Measurements from ENCODE around the gene PPP1R11. TPM values are rescaled to one million over a fixed set of nuclear protein-coding genes. Genes with fewer than 3 reads are reported as not detected.
"Not testable (repeated sequence)": the region's sequence is repeated elsewhere in the genome, so short reads cannot be mapped to it uniquely, and the experiment has no call there.

The PPP1R11 gene, protein sequence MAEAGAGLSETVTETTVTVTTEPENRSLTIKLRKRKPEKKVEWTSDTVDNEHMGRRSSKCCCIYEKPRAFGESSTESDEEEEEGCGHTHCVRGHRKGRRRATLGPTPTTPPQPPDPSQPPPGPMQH
- total RNA-seq (13.5 TPM), polyA plus RNA-seq (78.7 TPM)

DNA sequence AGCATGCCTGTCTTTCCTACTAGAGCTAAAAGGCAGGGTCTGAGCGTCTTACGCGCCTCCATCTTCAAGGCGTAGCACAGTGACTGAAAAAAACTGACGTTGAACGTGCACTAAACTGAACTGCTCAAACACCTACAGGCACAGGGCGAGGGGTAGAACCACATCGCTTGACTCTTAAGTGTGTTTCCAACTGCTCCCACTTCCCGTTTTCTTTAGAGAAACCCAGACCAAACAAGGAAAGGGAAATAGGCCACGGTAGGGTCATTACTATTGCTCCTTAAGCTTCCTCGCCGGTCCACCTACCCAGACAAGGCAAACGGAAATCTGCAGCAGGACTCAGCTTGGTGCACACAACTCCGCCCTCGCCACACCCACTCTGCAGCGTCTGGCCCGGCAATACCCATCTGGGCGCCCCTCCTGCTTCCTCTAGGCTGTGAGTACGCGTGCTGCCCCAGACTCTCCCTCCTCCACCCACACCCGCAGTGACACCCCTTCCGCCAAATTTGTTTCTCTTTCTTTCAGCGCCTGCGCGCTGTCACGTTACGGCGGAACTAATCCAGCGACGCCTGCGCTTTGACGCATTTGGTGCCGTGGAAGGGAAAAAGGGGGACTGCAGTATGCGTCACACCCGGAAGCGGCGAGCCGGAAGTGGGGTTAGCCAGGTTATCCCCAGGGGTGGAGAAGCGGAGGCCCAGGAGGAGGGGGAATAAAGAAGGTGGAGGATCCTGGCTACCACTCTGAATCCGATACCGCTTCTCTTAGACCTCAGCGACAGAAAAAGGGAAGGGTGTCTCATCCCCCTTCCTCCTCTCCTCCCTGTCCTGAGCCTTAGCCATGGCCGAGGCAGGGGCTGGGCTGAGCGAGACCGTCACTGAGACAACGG, at the start of gene PPP1R11:
PPP1R11 (plus strand) TSS at position 622 of the 883 bp plus-strand sequence; CDS start at position 835, 213 bp downstream.
- Histone ChIP-seq H3K4me1 (ENCODE audit: insufficient read depth) (no peaks in the 10 kb centered on the region), H3K36me3 (ENCODE audit: insufficient read depth) (no peaks in the 10 kb centered on the region), H3K4me3 (ENCODE audit: low read depth, low read length) (peak within 1 kb of the TSS; percentile 50), H3K27ac (ENCODE audit: low read depth) (peak within 1 kb of the TSS; percentile 87)
- under 1% methylated on average over 46 of the region's 46 CpGs for WGBS
- DNase-seq (ENCODE audit: extremely low spot score), result peak; percentile 98

DNA sequence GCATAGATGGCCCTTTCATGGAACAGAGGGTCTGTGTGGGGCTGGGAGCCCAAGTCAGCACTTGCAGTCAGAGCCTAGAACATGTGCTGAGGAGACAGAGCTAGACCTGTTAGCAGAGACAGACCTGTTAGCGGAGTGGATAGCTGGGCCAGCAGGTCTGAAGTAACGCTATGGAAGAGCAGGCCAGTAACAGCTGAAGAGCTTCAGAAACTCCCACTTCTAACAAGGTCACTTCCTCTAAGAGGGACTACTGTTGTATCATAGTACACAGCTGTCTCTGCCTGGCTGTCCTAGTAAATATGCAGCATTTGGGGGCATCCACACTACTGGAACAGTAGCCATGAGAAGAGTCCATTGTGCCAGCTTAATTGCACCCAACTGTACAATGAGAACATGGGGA, 47.2 kb upstream of the PPP1R11 start:
- no peak for DNase-seq (ENCODE audit: extremely low spot score)
- Histone ChIP-seq H3K36me3 (ENCODE audit: insufficient read depth) (no peaks in the 10 kb centered on the region), H3K4me3 (ENCODE audit: low read depth, low read length) (no peak overlapping the region), H3K4me1 (ENCODE audit: insufficient read depth) (no peaks in the 10 kb centered on the region), H3K27ac (ENCODE audit: low read depth) (no peak overlapping the region)
- WGBS, result 90% methylated on average over 2 of the region's 2 CpGs

DNA sequence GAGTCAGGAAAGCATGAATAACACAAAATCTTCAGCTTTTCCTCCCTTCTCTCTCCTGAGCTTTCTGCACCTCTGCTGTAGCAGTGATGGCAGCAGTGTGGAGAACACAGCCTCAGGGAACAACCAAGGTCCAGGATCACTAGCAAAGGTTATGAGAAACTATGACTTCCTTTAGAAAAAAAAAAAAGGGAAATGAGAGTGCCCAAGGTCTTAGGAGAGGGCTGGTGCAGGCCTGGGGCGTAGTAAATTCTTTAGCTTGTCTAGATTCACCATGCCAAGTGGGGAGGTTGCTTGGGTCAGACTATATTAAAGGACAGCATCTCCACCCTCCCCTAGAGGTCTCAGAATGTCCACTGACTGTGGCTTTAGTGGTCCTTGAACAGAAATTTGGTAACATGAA, 46.4 kb upstream of the PPP1R11 start:
- 93% methylated on average over 1 of the region's 1 CpG for WGBS
- Histone ChIP-seq H3K4me3 (ENCODE audit: low read depth, low read length) (no peak overlapping the region), H3K36me3 (ENCODE audit: insufficient read depth) (no peaks in the 10 kb centered on the region), H3K4me1 (ENCODE audit: insufficient read depth) (no peaks in the 10 kb centered on the region), H3K27ac (ENCODE audit: low read depth) (no peak overlapping the region)
- DNase-seq (ENCODE audit: extremely low spot score), result no peak

DNA sequence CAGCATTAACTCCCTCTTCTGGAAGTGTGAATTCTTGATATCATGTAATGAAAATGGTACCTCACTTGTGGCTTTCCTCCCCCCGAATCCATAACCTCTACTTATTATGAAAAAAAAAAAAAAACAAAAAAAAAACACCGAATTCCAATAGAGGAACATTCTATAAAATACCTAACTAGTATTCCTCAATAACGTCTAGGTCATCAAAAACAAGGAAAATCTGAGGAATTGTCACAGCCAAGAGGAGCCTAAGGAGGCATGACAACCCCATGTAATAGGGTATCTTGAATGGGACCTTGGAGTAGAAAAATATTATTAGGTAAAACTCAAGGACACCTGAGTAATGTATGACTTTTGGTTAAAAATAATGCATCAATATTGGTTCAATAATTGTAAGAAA, 44.8 kb upstream of the PPP1R11 start:
- no peaks in the 10 kb centered on the region for H3K36me3 ChIP-seq (ENCODE audit: insufficient read depth)
- DNase-seq (ENCODE audit: extremely low spot score), result no peak
- 93% methylated on average over 3 of the region's 3 CpGs for WGBS

DNA sequence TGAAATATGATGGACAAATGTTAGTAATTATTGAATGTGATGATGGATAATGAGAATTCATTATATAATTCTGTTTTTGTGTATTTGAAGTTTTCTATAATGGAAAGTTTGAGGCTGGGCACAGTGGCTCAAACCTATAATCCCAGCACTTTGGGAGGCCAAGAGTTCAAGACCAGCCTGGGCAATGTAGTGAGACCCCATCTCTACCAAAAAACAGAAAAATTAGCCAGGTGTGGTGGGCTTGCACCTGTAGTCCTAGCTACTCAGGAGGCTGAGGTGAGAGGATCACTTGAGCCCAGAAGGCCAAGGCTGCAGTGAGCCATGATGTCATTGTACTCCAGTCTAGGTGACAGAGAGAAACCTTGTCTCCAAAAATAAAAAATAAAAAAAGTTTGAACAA, 44.3 kb upstream of the PPP1R11 start:
- not testable (repeated sequence) for H3K4me1 ChIP-seq (ENCODE audit: insufficient read depth); H3K4me3 ChIP-seq (ENCODE audit: low read depth, low read length); H3K36me3 ChIP-seq (ENCODE audit: insufficient read depth); DNase-seq (ENCODE audit: extremely low spot score); H3K27ac ChIP-seq (ENCODE audit: low read depth)

More for the DNA sequence above, 44.8 kb upstream of the PPP1R11 start:
- no peak overlapping the region for H3K27ac ChIP-seq (ENCODE audit: low read depth)
- no peaks in the 10 kb centered on the region for H3K4me1 ChIP-seq (ENCODE audit: insufficient read depth)
- no peak overlapping the region for H3K4me3 ChIP-seq (ENCODE audit: low read depth, low read length)

DNA sequence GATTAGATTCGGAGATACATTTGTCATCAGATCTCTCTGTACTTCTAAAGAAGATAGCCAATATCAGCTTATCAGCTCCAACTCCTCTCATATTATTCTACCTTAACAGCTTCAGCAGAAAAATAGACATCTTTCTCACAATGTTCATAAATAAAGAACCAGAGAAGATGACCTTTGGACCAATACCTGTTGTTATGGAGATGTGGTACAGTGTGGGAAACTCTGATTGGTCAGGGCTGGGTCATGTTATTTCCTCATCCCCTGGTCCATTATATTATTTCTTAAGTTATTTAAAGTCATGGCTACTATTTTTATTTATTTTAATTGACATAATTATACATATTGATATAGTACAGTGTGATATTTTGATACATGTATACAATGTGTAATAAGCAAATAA, 41.8 kb upstream of the PPP1R11 start:
- no peaks in the 10 kb centered on the region for H3K4me1 ChIP-seq (ENCODE audit: insufficient read depth)
- H3K36me3 ChIP-seq (ENCODE audit: insufficient read depth), result no peaks in the 10 kb centered on the region
- no peak for DNase-seq (ENCODE audit: extremely low spot score)
- no peak overlapping the region for H3K4me3 ChIP-seq (ENCODE audit: low read depth, low read length)
- H3K27ac ChIP-seq (ENCODE audit: low read depth), result no peak overlapping the region
- 97% methylated on average over 1 of the region's 1 CpG for WGBS

DNA sequence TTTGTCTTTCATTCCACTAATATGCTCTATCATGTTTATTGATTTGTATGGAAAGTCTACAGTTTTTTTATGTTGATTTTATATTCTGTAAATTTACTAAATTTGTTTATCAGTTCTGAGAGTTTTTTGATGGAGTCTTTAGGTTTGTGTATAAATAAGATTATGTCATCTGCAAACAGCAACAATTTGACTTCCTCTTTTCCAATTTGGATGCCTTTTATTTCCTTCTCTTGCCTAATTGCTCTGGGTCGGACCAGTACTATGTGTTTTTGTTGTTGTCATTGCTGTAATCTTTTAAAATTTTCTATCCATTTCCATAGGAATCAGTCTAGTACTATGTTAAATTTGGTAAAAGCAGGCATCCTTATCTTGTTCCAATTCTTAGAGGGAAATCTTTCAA, 37.4 kb upstream of the PPP1R11 start:
- Histone ChIP-seq H3K4me1 (ENCODE audit: insufficient read depth) (no peaks in the 10 kb centered on the region), H3K27ac (ENCODE audit: low read depth) (no peak overlapping the region), H3K4me3 (ENCODE audit: low read depth, low read length) (no peak overlapping the region), H3K36me3 (ENCODE audit: insufficient read depth) (no peaks in the 10 kb centered on the region)
- 98% methylated on average over 1 of the region's 1 CpG for WGBS
- DNase-seq (ENCODE audit: extremely low spot score), result no peak

DNA sequence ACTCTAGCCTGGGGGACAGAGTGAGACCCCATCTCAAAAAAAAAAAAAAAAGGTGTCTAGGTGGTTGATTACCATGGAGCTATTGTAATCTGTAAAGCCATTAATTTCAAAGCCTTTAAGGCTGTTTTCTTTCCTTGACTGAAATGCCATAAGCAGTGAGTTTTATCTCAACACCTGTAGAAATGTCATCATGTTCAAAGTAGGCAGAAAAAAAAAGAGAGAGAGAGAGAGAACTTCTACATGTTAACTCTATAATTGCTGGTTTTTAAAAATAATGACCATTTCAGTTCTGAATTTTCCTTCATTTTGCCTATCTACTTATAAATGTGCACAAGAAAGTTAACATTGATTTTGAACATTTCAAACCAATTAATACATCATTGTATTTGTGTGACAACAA, 35.6 kb upstream of the PPP1R11 start:
- Histone ChIP-seq H3K4me3 (ENCODE audit: low read depth, low read length) (no peak overlapping the region), H3K36me3 (ENCODE audit: insufficient read depth) (no peaks in the 10 kb centered on the region), H3K27ac (ENCODE audit: low read depth) (no peak overlapping the region), H3K4me1 (ENCODE audit: insufficient read depth) (no peaks in the 10 kb centered on the region)
- no peak for DNase-seq (ENCODE audit: extremely low spot score)

DNA sequence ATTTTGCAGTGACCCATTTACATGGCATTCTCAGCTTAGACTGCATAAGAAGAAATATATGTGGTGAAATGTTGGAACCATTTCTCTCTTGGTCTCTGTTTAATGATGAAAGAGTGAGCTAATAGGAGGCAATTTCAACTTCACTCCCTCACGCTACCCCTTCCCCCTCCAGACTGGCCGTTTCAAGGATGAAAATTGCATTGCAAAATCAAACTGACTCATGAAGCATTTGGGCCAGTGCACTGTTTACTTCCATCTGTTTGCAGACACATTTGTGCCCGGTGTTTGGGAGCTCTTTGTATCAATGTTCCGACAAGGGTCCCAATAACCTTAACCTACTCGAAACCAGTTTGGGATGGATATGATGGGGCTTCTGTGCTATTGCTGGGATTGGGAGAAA, 33.6 kb upstream of the PPP1R11 start:
- not testable (repeated sequence) for H3K4me1 ChIP-seq (ENCODE audit: insufficient read depth); H3K27ac ChIP-seq (ENCODE audit: low read depth); H3K36me3 ChIP-seq (ENCODE audit: insufficient read depth); H3K4me3 ChIP-seq (ENCODE audit: low read depth, low read length); DNase-seq (ENCODE audit: extremely low spot score)
- 91% methylated on average over 5 of the region's 5 CpGs for WGBS

DNA sequence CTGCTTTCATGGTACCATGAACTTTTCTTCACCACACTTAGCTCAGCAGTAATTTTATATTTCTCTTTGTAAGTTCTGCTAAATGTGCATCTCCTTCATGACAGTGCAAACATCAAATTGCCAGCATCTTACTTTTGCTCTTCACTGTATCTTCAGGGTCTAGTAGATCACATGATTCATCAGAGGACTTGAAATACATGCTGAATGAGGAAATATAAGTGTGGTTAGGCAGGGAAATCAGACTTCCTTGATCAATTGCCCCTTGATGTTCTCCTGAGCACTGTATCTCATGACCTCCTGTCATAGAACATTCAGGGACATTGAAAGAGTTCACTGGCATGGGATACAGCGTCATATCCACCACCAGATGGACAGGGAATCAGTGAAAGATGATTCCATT, 31.2 kb upstream of the PPP1R11 start:
- Histone ChIP-seq H3K4me1 (ENCODE audit: insufficient read depth) (no peaks in the 10 kb centered on the region), H3K27ac (ENCODE audit: low read depth) (no peak overlapping the region), H3K4me3 (ENCODE audit: low read depth, low read length) (no peak overlapping the region), H3K36me3 (ENCODE audit: insufficient read depth) (no peaks in the 10 kb centered on the region)
- 91% methylated on average over 1 of the region's 1 CpG for WGBS
- no peak for DNase-seq (ENCODE audit: extremely low spot score)

DNA sequence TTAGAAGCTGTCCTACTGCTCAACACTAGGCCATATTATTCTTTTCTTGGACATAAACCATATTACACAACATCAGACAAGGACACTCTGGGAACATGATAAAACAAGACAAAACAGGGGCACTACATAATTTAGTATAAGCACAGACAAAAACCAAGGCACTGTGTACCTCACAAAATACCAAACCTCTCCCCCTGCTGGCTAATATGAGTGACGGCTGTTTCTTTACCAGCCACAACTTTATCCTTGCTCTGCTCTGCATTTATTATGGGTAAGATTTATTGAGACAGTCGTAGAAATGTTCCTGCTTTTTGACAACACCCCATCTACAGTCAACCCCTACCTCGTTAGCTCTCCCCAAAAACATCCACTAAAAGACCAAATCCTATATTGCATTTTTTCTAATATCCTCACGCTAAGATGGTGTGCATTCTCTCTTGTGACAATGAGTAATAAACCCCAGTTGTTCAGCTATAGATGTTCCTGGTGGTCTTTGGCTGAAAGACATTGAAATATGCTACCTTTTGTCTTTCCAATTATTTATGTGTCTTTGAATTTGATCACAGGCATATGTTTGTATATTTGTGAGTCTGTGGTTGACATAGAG, 29.7 kb upstream of the PPP1R11 start:
- 70% methylated on average over 4 of the region's 4 CpGs for WGBS
- DNase-seq (ENCODE audit: extremely low spot score), result no peak

DNA sequence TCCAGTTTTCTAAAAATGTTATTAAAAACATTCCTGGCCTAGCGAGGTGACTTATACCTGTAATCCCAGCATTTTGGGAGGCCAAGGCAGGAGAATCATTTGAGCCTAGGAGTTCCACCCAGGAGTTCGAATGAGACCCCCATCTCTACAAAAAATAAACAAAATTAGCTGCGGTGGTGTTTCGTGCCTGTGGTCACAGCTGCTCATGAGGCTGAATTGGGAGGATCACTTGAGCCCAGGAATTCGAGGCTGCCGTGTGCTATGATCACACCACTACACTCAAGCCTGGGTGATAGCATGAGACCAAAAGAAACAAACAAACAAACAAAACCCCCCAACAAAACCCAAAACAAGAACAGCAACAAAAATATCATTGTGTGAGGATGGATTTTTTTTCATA, 25.8 kb upstream of the PPP1R11 start:
- Histone ChIP-seq H3K4me1 (ENCODE audit: insufficient read depth) (no peaks in the 10 kb centered on the region), H3K27ac (ENCODE audit: low read depth) (no peak overlapping the region), H3K36me3 (ENCODE audit: insufficient read depth) (no peaks in the 10 kb centered on the region), H3K4me3 (ENCODE audit: low read depth, low read length) (no peak overlapping the region)
- DNase-seq (ENCODE audit: extremely low spot score), result no peak
- WGBS, result 87% methylated on average over 6 of the region's 6 CpGs

More for the DNA sequence above, 29.7 kb upstream of the PPP1R11 start:
- no peak overlapping the region for H3K4me3 ChIP-seq (ENCODE audit: low read depth, low read length)
- H3K4me1 ChIP-seq (ENCODE audit: insufficient read depth), result no peaks in the 10 kb centered on the region
- no peak overlapping the region for H3K27ac ChIP-seq (ENCODE audit: low read depth)
- no peaks in the 10 kb centered on the region for H3K36me3 ChIP-seq (ENCODE audit: insufficient read depth)

DNA sequence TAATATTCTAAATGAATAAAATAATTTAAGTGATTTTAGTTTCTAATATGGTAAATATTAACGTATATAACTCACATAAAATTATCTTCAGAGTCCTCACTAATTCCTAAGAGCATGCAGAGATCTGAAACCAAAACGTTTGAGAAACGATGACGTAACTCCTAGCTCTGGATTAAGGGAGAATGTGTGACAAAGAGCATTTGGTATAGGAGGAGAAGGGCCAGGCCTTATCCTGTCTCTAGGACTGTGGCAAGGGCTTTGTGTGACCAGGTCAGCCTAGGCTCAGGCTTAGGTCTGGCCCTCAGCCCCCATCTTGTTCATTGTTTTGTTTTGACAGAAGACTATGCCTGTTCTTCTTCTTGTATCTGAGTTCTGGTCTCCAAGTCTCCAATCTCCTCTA, 25.2 kb upstream of the PPP1R11 start:
- DNase-seq (ENCODE audit: extremely low spot score), result no peak
- Histone ChIP-seq H3K27ac (ENCODE audit: low read depth) (no peak overlapping the region), H3K4me3 (ENCODE audit: low read depth, low read length) (no peak overlapping the region), H3K36me3 (ENCODE audit: insufficient read depth) (no peaks in the 10 kb centered on the region), H3K4me1 (ENCODE audit: insufficient read depth) (no peaks in the 10 kb centered on the region)
- 56% methylated on average over 4 of the region's 4 CpGs for whole genome bisulfite sequencing

DNA sequence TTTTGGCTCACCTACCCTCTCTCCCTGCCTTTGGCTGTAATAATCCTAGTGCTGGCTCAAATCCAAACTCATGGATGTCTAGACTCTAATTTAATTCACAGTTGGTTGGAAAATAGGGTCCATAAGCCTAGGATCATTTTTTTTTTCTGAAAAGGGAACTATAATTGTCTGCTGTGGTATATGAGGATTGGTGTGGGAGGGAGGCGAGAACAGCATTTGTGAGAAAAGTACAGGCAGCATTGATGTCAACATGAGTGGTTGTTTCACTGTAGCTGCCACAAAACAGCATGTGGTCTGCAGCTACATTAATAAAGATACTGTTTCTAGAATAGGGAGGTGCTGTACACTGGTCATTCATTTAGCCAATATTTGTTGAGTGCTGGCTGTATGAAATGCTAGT, 24.5 kb upstream of the PPP1R11 start:
- H3K4me1 ChIP-seq (ENCODE audit: insufficient read depth), result no peaks in the 10 kb centered on the region
- H3K4me3 ChIP-seq (ENCODE audit: low read depth, low read length), result no peak overlapping the region
- no peak overlapping the region for H3K27ac ChIP-seq (ENCODE audit: low read depth)
- H3K36me3 ChIP-seq (ENCODE audit: insufficient read depth), result no peaks in the 10 kb centered on the region
- 97% methylated on average over 1 of the region's 1 CpG for WGBS
- no peak for DNase-seq (ENCODE audit: extremely low spot score)

Measured in urinary bladder (tissue), 4 donors.